Osteoblast (primary cell): ENCODE measurements around the gene SMOC1. TPM values are rescaled to one million over a fixed set of nuclear protein-coding genes. Genes with fewer than 3 reads are reported as not detected.

ENCODE experiments used
- DNase-seq: peaks from one replicate; pipeline ENCODE4 v3.0.0; 2011; ENCODE audit warnings: low spot score, mixed read lengths; ENCODE audit not compliant: insufficient read length; ENCODE audit errors: missing footprints
- H2AFZ ChIP-seq: 2 replicates; pipeline ENCODE4 v1.6.0; 2011; ENCODE audit warnings: mild to moderate bottlenecking, low read length
- H3K27ac ChIP-seq: 2 replicates; pipeline ENCODE4 v1.5.1; 2011; ENCODE audit warnings: mild to moderate bottlenecking, low read depth, low read length, moderate library complexity
- H3K27me3 ChIP-seq: 2 replicates; pipeline ENCODE4 v1.6.0; 2012; ENCODE audit warnings: mild to moderate bottlenecking, control low read depth, inconsistent platforms, low read length, moderate library complexity; ENCODE audit not compliant: insufficient read depth
- H3K36me3 ChIP-seq: 2 replicates; pipeline ENCODE4 v1.5.1; 2011; ENCODE audit warnings: mild to moderate bottlenecking, low read length, control low read depth, moderate library complexity; ENCODE audit not compliant: insufficient read depth
- H3K4me1 ChIP-seq: 2 replicates; pipeline ENCODE4 v1.5.1; 2011; ENCODE audit warnings: mild to moderate bottlenecking, low read length, control low read depth, moderate library complexity; ENCODE audit not compliant: insufficient read depth
- H3K4me2 ChIP-seq: 2 replicates; pipeline ENCODE4 v1.6.0; 2011; ENCODE audit warnings: mild to moderate bottlenecking, low read length; ENCODE audit not compliant: insufficient read depth
- H3K4me3 ChIP-seq: fragments of 200-600 bp; sonication (generic); 3 replicates; pipeline ENCODE4 v1.5.1; 2012; ENCODE audit warnings: mild to moderate bottlenecking, low read length, inconsistent platforms; ENCODE audit not compliant: insufficient read depth
- H3K79me2 ChIP-seq: 2 replicates; pipeline ENCODE4 v1.6.0; 2012; ENCODE audit warnings: mild to moderate bottlenecking, low read length, control low read depth, inconsistent platforms; ENCODE audit not compliant: insufficient read depth
- H3K9me3 ChIP-seq: 2 replicates; pipeline ENCODE4 v1.5.1; 2011; ENCODE audit warnings: low read depth, low read length, control low read depth
- H4K20me1 ChIP-seq: 2 replicates; pipeline ENCODE4 v1.6.0; 2012; ENCODE audit warnings: mild to moderate bottlenecking, low read length, control low read depth; ENCODE audit not compliant: insufficient read depth
- total RNA-seq: library from RNA; depleted of rRNA; stranded (reverse); fragments of >200 nt; gene quantifications from 2 replicates; pipeline ENCODE4 v1.2.3, GENCODE V29; 2012
- TF ChIP-seq, protein P1 (sequence below): IDR thresholded peaks from 2 replicates; pipeline ENCODE4 v1.5.1; 2011; ENCODE audit warnings: mild to moderate bottlenecking, low read depth, low read length, moderate library complexity; ENCODE audit errors: extremely low read depth

SMOC1 gene
- total RNA-seq, 1 donor = 25.7 TPM

DNA sequence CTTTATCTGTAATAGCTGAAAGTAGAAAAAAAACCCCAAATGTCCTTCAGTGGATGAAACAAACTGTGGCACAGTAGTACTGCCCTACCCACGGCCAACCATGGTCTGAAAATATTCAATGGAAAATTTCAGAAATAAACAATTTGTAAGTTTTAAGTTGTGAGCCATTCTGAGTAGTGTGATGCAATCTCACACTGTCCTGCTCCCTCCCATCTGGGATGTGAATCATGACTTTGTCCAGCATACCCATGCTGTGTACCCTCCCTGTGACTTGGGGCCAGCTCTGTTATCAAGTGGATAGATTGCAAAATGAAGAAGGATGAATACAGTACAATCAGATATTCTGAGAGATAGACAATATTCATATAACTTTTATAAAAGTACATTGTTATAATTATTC, 106.2 kb downstream of the SMOC1 start:
- H3K4me2 ChIP-seq = no peak overlapping the region
- H2AFZ ChIP-seq = no peak overlapping the region
- no peaks in the 10 kb centered on the region for H3K79me2 ChIP-seq
- H3K9me3 ChIP-seq = no peaks in the 10 kb centered on the region
- no peak overlapping the region for H3K4me3 ChIP-seq
- TF ChIP-seq, protein P1, sequence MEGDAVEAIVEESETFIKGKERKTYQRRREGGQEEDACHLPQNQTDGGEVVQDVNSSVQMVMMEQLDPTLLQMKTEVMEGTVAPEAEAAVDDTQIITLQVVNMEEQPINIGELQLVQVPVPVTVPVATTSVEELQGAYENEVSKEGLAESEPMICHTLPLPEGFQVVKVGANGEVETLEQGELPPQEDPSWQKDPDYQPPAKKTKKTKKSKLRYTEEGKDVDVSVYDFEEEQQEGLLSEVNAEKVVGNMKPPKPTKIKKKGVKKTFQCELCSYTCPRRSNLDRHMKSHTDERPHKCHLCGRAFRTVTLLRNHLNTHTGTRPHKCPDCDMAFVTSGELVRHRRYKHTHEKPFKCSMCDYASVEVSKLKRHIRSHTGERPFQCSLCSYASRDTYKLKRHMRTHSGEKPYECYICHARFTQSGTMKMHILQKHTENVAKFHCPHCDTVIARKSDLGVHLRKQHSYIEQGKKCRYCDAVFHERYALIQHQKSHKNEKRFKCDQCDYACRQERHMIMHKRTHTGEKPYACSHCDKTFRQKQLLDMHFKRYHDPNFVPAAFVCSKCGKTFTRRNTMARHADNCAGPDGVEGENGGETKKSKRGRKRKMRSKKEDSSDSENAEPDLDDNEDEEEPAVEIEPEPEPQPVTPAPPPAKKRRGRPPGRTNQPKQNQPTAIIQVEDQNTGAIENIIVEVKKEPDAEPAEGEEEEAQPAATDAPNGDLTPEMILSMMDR = no peak
- no peak for DNase-seq
- H3K36me3 ChIP-seq = no peaks in the 10 kb centered on the region
- no peaks in the 10 kb centered on the region for H4K20me1 ChIP-seq
- H3K27me3 ChIP-seq = no peaks in the 10 kb centered on the region
- no peak overlapping the region for H3K27ac ChIP-seq
- H3K4me1 ChIP-seq = peaks cover 7% of the 10 kb centered on the region

DNA sequence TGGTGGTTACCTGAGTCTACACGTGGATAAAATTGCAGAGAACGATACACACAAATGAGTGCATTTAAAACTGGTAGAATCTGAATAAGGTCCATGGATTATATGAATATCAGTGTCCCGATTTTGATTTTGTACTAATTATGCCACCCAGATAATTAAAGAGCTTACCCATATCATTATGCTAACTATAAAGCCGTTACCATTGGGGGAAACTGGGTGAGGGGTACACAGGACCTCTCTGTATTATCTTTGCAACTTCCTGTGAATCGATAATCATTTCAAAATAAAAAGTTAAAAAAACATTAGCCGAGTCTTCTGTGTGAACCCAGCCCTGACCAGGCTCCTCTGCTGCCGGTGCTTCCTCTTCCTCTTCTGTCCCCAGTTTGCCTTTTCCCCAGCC, 107.1 kb downstream of the SMOC1 start:
- Histone ChIP-seq H4K20me1 (no peaks in the 10 kb centered on the region), H3K36me3 (no peaks in the 10 kb centered on the region), H3K4me2 (no peak overlapping the region), H3K9me3 (no peaks in the 10 kb centered on the region), H2AFZ (no peak overlapping the region), H3K79me2 (no peaks in the 10 kb centered on the region), H3K27me3 (no peaks in the 10 kb centered on the region), H3K27ac (no peak overlapping the region), H3K4me1 (peaks cover 7% of the 10 kb centered on the region), H3K4me3 (no peak overlapping the region)
- no peak for DNase-seq
- TF ChIP-seq, protein P1 = no peak

DNA sequence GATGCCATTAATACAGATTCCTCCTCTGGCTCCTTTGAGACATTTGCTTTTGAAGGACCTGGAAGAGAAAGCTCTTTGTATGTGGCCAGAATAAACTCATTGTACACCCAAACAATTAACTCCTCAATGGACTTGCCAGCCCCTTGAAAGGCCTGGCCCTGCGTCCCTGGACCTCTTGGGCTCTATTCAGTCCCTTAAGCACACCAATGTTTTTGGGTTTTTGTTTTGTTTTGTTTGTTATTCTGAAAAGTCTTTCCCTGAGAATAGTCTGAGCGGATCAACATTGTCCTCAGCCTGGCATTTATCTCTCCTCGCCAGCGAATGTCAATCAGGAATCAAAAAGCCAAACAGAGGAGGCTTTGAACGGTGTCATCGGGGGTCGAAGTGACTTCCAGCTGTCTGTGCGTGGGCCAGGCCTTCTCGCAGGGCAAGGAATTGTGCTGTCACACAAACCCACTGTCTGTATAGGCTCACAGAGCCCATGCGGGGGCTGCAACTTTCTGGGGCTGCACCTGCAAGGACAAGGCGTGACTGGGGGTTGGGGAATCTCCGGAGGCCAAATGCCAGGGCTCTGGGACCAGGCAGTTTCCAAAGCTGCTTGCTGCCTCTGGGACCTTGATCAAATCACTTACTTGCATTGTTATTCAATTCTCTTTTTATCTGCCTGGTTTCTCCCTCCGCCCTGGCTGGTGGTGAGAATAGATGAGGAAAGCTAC, 108.3 kb downstream of the SMOC1 start:
- Histone ChIP-seq H3K4me1 (peaks cover 7% of the 10 kb centered on the region), H3K27ac (no peak overlapping the region), H3K9me3 (no peaks in the 10 kb centered on the region), H3K79me2 (no peaks in the 10 kb centered on the region), H2AFZ (no peak overlapping the region), H3K4me2 (no peak overlapping the region), H3K27me3 (no peaks in the 10 kb centered on the region), H3K36me3 (no peaks in the 10 kb centered on the region), H3K4me3 (no peak overlapping the region), H4K20me1 (no peaks in the 10 kb centered on the region)
- TF ChIP-seq, protein P1 = no peak
- no peak for DNase-seq

DNA sequence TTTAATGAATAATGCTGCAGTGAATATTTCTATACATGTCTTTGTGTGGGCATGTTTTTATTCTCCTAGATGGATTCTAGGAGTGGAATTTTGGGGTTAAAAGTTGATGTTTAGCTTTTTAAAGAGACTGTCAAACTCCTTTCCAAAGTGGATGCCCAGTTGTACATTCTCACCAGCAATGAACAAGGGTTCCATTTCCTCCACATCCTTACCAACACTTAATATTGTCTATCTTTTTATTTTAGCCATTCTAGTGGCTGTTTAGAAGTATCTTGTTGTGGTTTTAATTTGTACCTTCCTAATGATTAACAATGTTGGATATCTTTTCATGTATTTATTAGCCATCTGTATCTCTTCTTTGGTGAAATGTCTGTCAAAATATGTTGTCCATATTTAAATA, 109.8 kb downstream of the SMOC1 start:
- Histone ChIP-seq H3K27ac (no peak overlapping the region), H3K4me1 (peaks cover 7% of the 10 kb centered on the region), H3K9me3 (no peaks in the 10 kb centered on the region), H2AFZ (no peak overlapping the region), H3K27me3 (no peaks in the 10 kb centered on the region), H3K4me3 (no peak overlapping the region), H3K79me2 (no peaks in the 10 kb centered on the region), H4K20me1 (no peaks in the 10 kb centered on the region), H3K4me2 (no peak overlapping the region), H3K36me3 (no peaks in the 10 kb centered on the region)
- no peak for DNase-seq
- TF ChIP-seq, protein P1 = no peak
